Left lobe of liver (tissue), 2 donors: ENCODE data around the gene RCAN2. TPM values are rescaled to one million over a fixed set of nuclear protein-coding genes. Genes with fewer than 3 reads are reported as not detected.

Source experiments
- ATAC-seq: fragments of 200-7000 bp; cut with Tn5 transposase; one replicate; pipeline ENCODE4 v1.9.1; 2020; ENCODE audit warnings: mild to moderate bottlenecking, moderate library complexity
- DNase-seq: peaks from one replicate; pipeline ENCODE4 v3.0.0-alpha.2; 2020; ENCODE audit warnings: low spot score
- total RNA-seq: library from RNA; stranded (reverse); gene quantifications from one replicate; pipeline ENCODE4 v1.2.1, GENCODE V29; 2021
- donor health status: DM: no; HTN: no; CAD: no; lungs with moderate emphysema.
- donor health status: DM: no; HTN: yes; CAD: no.

RCAN2 gene
- total RNA-seq, 1 donor from 2014 or later, result 1.2 TPM

GRCh38 chr6:46491628-46492547 is 639 bp upstream of the RCAN2 start:
- DNase-seq (peak; percentile 47), ATAC-seq (peak; percentile 81)

GRCh38 chr6:46490425-46491200 is 636 bp downstream of the RCAN2 start:
- ATAC-seq, result peak; percentile 61
- DNase-seq, result peak; percentile 45

GRCh38 chr6:46486181-46486580 is 5.1 kb downstream of the RCAN2 start:
- ATAC-seq, result no peak
- DNase-seq, result no peak

GRCh38 chr6:46484081-46484820 is 7.0 kb downstream of the RCAN2 start:
- DNase-seq (no peak), ATAC-seq (no peak)

GRCh38 chr6:46476301-46476700 is 14.9 kb downstream of the RCAN2 start:
- DNase-seq (no peak), ATAC-seq (no peak)

- ATAC-seq, result no peak
- DNase-seq, result no peak
These were observed 17.4 kb downstream of the RCAN2 start for GRCh38 chr6:46473881-46474280.

- no peak for ATAC-seq
- no peak for DNase-seq
These were observed 19.0 kb downstream of the RCAN2 start for GRCh38 chr6:46472243-46472642.

- no peak for ATAC-seq
- no peak for DNase-seq
These were observed 22.2 kb downstream of the RCAN2 start for GRCh38 chr6:46469021-46469420.

- no peak for ATAC-seq
These were observed 22.7 kb downstream of the RCAN2 start for GRCh38 chr6:46468403-46469010.

GRCh38 chr6:46466570-46466969 is 24.7 kb downstream of the RCAN2 start:
- no peak for ATAC-seq
- DNase-seq, result no peak

More at GRCh38 chr6:46468403-46469010, 22.7 kb downstream of the RCAN2 start:
- DNase-seq, result no peak

- DNase-seq (no peak), ATAC-seq (no peak)
These were observed 25.7 kb downstream of the RCAN2 start for GRCh38 chr6:46465294-46466165.

- ATAC-seq, result no peak
These were observed 35.0 kb downstream of the RCAN2 start for GRCh38 chr6:46456297-46456696.

GRCh38 chr6:46454691-46455090 is 36.6 kb downstream of the RCAN2 start:
- ATAC-seq (no peak), DNase-seq (no peak)

More at GRCh38 chr6:46456297-46456696, 35.0 kb downstream of the RCAN2 start:
- DNase-seq, result no peak

GRCh38 chr6:46453741-46454316 is 37.4 kb downstream of the RCAN2 start:
- no peak for DNase-seq
- ATAC-seq, result no peak

GRCh38 chr6:46453216-46453615 is 38.0 kb downstream of the RCAN2 start:
- DNase-seq, result no peak
- no peak for ATAC-seq

- ATAC-seq, result no peak
- DNase-seq, result no peak
These were observed 38.8 kb downstream of the RCAN2 start for GRCh38 chr6:46452312-46452917.

GRCh38 chr6:46451343-46451742 is 39.9 kb downstream of the RCAN2 start:
- ATAC-seq, result no peak
- no peak for DNase-seq

GRCh38 chr6:46444772-46445454 is 46.3 kb downstream of the RCAN2 start:
- no peak for ATAC-seq
- no peak for DNase-seq
